Gastroesophageal sphincter (tissue), 3 donors: Measurements from ENCODE around the gene PPP6R2.

ENCODE experiments used
- CTCF ChIP-seq, 4 experiments: fragments of 200-600 bp in 2 of 4; fragments of 450-650 bp in 2 of 4; sonication (generic) in 1 of 4; IDR thresholded peaks; one replicate each; pipeline ENCODE4 v1.5.1; 2017 to 2019; ENCODE audit warnings: antibody characterized with exemption in 4 of 4, mild to moderate bottlenecking in 2 of 4, moderate library complexity in 2 of 4
- POLR2A ChIP-seq, 2 donors: fragments of 450-650 bp; IDR thresholded peaks; one replicate each; pipeline ENCODE4 v1.6.1; 2017; ENCODE audit warnings: antibody characterized with exemption in 2 of 2, mild to moderate bottlenecking in 2 of 2, moderate library complexity in 1 of 2

GRCh38 chr22:50446708-50447575 is 103.8 kb downstream of the PPP6R2 start:
- TF ChIP-seq CTCF (IDR thresholded peaks at IDR 0.05) (no peak), POLR2A (IDR thresholded peaks at IDR 0.05) (no peak)
